K562 (cell line): ENCODE results near the gene LRRC4.

ENCODE experiments used
- BDP1 ChIP-seq: IDR thresholded peaks from 3 replicates; pipeline ENCODE4 v1.6.1; 2011; ENCODE audit not compliant: insufficient read length, insufficient read depth
- BRD9 ChIP-seq: fragments of 450-650 bp; IDR thresholded peaks from 2 replicates; pipeline ENCODE4 v1.6.1; 2018; ENCODE audit warnings: low read depth; ENCODE audit not compliant: partially characterized antibody
- FOXM1 ChIP-seq, 2 experiments: fragments of 450-650 bp in 1 of 2; sonication (generic) in 1 of 2; formaldehyde crosslinking in 1 of 2; IDR thresholded peaks; 2 replicates each; pipeline versions ENCODE4 v1.6.1 to v1.9.0; 2017 to 2022; ENCODE audit warnings: low read depth in 2 of 2, mild to moderate bottlenecking in 2 of 2, missing genetic modification reagents in 1 of 2, moderate library complexity in 1 of 2
- NR2C2 ChIP-seq, 2 experiments: fragments of 200-800 bp in 1 of 2; sonication (Bioruptor generic) in 1 of 2; sonication (generic) in 1 of 2; formaldehyde crosslinking in 1 of 2; IDR thresholded peaks; 2 replicates each; pipeline versions ENCODE4 v1.6.1 to v1.8.0; 2016 to 2022; ENCODE audit warnings: mild to moderate bottlenecking in 1 of 2, missing compliant biosample characterization in 1 of 2, missing genetic modification characterization in 1 of 2, missing genetic modification reagents in 1 of 2
- SMC3 ChIP-seq: conservative IDR thresholded peaks from 2 replicates; pipeline ENCODE4 v1.6.1; 2011; ENCODE audit warnings: low read depth, low read length, improper control_type of control experiment; ENCODE audit not compliant: insufficient read depth
- ZC3H4 ChIP-seq: sonication (generic); formaldehyde crosslinking; IDR thresholded peaks from 2 replicates; pipeline ENCODE4 v1.9.0; 2021; ENCODE audit warnings: missing genetic modification reagents, borderline replicate concordance
- ZNF175 ChIP-seq: fragments of 200-800 bp; sonication (Bioruptor generic); IDR thresholded peaks from 2 replicates; pipeline ENCODE4 v1.6.1; 2016; ENCODE audit warnings: low read depth, mild to moderate bottlenecking, missing genetic modification characterization, missing compliant biosample characterization
- TF ChIP-seq, protein P1 (sequence below), 3 experiments: IDR thresholded peaks in 2 of 3; conservative IDR thresholded peaks in 1 of 3; 2 replicates each; pipeline ENCODE4 v1.5.1; 2011 to 2012; ENCODE audit warnings: low read length in 3 of 3, mild to moderate bottlenecking in 3 of 3, control low read depth in 2 of 3, improper control_type of control experiment in 1 of 3, inconsistent platforms in 1 of 3, low read depth in 1 of 3, mixed read lengths in 1 of 3, moderate library complexity in 1 of 3; ENCODE audit not compliant: insufficient read depth in 2 of 3

DNA sequence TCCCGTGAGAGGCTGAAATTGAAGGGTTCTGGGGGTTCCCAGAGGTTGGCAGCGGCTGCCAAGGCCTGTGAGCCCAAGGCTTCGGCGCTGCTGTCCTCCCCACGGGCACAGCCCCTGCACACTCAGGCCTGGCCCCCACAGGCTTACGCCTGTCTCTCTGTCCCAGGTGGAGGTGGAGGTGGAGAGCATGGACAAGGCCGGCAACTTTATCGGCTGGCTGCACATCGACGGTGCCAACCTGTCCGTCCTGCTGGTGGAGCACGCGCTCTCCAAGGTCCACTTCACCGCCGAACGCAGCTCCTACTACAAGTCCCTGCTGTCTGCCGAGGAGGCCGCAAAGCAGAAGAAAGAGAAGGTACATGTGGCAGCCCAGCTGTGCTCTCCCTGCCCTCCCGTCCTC, 43.1 kb upstream of the LRRC4 start:
- TF ChIP-seq ZC3H4 (CRISPR knock-in tag) (no peak), BDP1 (no peak), SMC3 (no peak), ZNF175 (CRISPR knock-in tag) (no peak), FOXM1 (IDR thresholded peaks at IDR 0.05; ENCODE audit: low read depth) (no peak), FOXM1 (CRISPR knock-in tag; IDR thresholded peaks at IDR 0.05; ENCODE audit: low read depth) (no peak), NR2C2 (CRISPR knock-in tag; IDR thresholded peaks at IDR 0.05) (no peak), NR2C2 (tag; IDR thresholded peaks at IDR 0.05) (no peak), BRD9 (no peak)
- TF ChIP-seq, protein P1, sequence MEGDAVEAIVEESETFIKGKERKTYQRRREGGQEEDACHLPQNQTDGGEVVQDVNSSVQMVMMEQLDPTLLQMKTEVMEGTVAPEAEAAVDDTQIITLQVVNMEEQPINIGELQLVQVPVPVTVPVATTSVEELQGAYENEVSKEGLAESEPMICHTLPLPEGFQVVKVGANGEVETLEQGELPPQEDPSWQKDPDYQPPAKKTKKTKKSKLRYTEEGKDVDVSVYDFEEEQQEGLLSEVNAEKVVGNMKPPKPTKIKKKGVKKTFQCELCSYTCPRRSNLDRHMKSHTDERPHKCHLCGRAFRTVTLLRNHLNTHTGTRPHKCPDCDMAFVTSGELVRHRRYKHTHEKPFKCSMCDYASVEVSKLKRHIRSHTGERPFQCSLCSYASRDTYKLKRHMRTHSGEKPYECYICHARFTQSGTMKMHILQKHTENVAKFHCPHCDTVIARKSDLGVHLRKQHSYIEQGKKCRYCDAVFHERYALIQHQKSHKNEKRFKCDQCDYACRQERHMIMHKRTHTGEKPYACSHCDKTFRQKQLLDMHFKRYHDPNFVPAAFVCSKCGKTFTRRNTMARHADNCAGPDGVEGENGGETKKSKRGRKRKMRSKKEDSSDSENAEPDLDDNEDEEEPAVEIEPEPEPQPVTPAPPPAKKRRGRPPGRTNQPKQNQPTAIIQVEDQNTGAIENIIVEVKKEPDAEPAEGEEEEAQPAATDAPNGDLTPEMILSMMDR (IDR thresholded peaks at IDR 0.05 in 2 of 3, conservative IDR thresholded peaks at IDR 0.05 in 1 of 3; ENCODE audit: insufficient read depth in 2 of 3, low read depth in 1 of 3, low read length in 3 of 3): no peak
